ENCODE results near the gene COBL. TPM values are rescaled to one million over a fixed set of nuclear protein-coding genes. Genes with fewer than 3 reads are reported as not detected.

Gene COBL
- total and polyA plus RNA-seq, 10 of the 15 experiments (the other 5 are each of a cell fraction or from before 2014, with no cell fraction given), result 0.21 TPM; not detected in 9

DNA sequence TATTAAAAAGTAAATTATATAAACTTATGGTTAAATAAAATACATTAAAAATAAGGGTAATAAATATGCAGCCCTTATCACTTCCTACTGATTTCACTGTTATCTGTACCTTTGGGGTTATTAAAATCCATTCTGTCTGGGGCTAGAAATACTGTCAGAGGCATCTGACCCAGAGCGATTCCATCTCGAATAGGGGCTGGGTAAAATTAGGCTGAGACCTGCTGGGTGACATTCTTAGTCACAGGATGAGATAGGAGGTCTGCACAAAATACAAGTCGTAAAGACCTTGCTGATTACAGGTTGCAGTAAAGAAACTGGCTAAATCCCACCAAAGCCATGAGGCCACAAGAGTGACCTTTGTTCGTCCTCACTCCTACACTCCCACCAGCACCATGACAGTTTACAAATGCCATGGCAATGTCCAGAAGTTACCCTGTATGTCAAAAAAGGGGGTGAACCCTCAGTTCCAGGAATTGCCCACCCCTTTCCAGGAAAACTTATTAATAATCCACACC, 77.6 kb downstream of the COBL start:
- 22% methylated on average over 4 of the region's 4 CpGs for WGBS (ENCODE audit: insufficient coverage, insufficient replicate concordance, low lambda C conversion rate, missing lambda C conversion rate)
- Histone ChIP-seq H3K27ac (ENCODE audit: control insufficient read depth, insufficient read depth) (no peak overlapping the region), H3K9me3 (replicated peaks; ENCODE audit: control insufficient read depth, insufficient read depth, low read length) (no peaks in the 10 kb centered on the region), H3K9ac (ENCODE audit: control insufficient read depth, insufficient read depth, low read length) (no peak overlapping the region), H3K4me3 (no peak overlapping the region), H2AFZ (ENCODE audit: control insufficient read depth, low read depth, low read length) (no peak overlapping the region), H3K4me2 (ENCODE audit: control insufficient read depth, insufficient read depth) (no peak overlapping the region), H3K79me2 (ENCODE audit: control insufficient read depth, insufficient read depth, low read length) (no peaks in the 10 kb centered on the region), H4K20me1 (ENCODE audit: control insufficient read depth, insufficient read depth) (no peaks in the 10 kb centered on the region), H3K4me1 (ENCODE audit: control insufficient read depth, insufficient read depth, low read length) (no peaks in the 10 kb centered on the region), H3K27me3 (replicated peaks in 1 of 2; ENCODE audit: control insufficient read depth in 2 of 2, insufficient read depth in 2 of 2, low read length in 1 of 2) (no peaks in the 10 kb centered on the region; a peak in 1 of 4 replicates), H3K36me3 (ENCODE audit: control insufficient read depth in 2 of 2, insufficient read depth in 2 of 2, low read length in 1 of 2) (no peaks in the 10 kb centered on the region)
- no peak for TF ChIP-seq SREBF1 (IDR thresholded peaks at IDR 0.05; ENCODE audit: low read length)
- TF ChIP-seq KDM1A (IDR thresholded peaks at IDR 0.05; ENCODE audit: borderline replicate concordance), result no peak
- no peak for TF ChIP-seq NR2C2 (IDR thresholded peaks at IDR 0.05; ENCODE audit: borderline replicate concordance, control insufficient read depth, insufficient read length, low read depth)
- TF ChIP-seq LARP7 (IDR thresholded peaks at IDR 0.05), result no peak
- TF ChIP-seq, protein P1, sequence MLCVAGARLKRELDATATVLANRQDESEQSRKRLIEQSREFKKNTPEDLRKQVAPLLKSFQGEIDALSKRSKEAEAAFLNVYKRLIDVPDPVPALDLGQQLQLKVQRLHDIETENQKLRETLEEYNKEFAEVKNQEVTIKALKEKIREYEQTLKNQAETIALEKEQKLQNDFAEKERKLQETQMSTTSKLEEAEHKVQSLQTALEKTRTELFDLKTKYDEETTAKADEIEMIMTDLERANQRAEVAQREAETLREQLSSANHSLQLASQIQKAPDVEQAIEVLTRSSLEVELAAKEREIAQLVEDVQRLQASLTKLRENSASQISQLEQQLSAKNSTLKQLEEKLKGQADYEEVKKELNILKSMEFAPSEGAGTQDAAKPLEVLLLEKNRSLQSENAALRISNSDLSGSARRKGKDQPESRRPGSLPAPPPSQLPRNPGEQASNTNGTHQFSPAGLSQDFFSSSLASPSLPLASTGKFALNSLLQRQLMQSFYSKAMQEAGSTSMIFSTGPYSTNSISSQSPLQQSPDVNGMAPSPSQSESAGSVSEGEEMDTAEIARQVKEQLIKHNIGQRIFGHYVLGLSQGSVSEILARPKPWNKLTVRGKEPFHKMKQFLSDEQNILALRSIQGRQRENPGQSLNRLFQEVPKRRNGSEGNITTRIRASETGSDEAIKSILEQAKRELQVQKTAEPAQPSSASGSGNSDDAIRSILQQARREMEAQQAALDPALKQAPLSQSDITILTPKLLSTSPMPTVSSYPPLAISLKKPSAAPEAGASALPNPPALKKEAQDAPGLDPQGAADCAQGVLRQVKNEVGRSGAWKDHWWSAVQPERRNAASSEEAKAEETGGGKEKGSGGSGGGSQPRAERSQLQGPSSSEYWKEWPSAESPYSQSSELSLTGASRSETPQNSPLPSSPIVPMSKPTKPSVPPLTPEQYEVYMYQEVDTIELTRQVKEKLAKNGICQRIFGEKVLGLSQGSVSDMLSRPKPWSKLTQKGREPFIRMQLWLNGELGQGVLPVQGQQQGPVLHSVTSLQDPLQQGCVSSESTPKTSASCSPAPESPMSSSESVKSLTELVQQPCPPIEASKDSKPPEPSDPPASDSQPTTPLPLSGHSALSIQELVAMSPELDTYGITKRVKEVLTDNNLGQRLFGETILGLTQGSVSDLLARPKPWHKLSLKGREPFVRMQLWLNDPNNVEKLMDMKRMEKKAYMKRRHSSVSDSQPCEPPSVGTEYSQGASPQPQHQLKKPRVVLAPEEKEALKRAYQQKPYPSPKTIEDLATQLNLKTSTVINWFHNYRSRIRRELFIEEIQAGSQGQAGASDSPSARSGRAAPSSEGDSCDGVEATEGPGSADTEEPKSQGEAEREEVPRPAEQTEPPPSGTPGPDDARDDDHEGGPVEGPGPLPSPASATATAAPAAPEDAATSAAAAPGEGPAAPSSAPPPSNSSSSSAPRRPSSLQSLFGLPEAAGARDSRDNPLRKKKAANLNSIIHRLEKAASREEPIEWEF (IDR thresholded peaks at IDR 0.05; ENCODE audit: insufficient replicate concordance, low read depth, low read length), result no peak
- TF ChIP-seq POLR2AphosphoS5 (IDR thresholded peaks at IDR 0.05; ENCODE audit: low read length), result no peak
- TF ChIP-seq HDGF (IDR thresholded peaks at IDR 0.05), result no peak
- no peak for TF ChIP-seq TAF1 (IDR thresholded peaks at IDR 0.05; ENCODE audit: borderline replicate concordance, low read depth, low read length)
- no peak for TF ChIP-seq BRCA1 (IDR thresholded peaks at IDR 0.05; ENCODE audit: low read depth, low read length)
- TF ChIP-seq IRF4 (IDR thresholded peaks at IDR 0.05; ENCODE audit: low read depth, low read length), result no peak
- TF ChIP-seq BACH1 (IDR thresholded peaks at IDR 0.05; ENCODE audit: borderline replicate concordance), result no peak
- no peak for TF ChIP-seq WRNIP1 (IDR thresholded peaks at IDR 0.05; ENCODE audit: borderline replicate concordance, low read depth, low read length)
- no peak for TF ChIP-seq POU2F2 (IDR thresholded peaks at IDR 0.05; ENCODE audit: borderline replicate concordance, low read depth, low read length)
- ATAC-seq (no peak), DNase-seq (ENCODE audit: low read depth, low spot score) (no peak), FAIRE-seq (no peak)
- ChIA-PET CTCF (no interaction called here), RAD21 (ENCODE audit: unreplicated experiment) (no interaction called here), SMC1A (ENCODE audit: uncharacterized antibody, unreplicated experiment) (no interaction called here), POLR2A (interaction anchor here (0.6 kb wide), 1 partner anchor 420 kb away, joined by 4 read pairs; no protein-coding TSS in a partner anchor)
- in situ Hi-C loops (cut with MboI), result no loop called here
- BruUV-seq (replicated peaks), result no TSS peak
- intact Hi-C loops (cut with micrococcal nuclease; ENCODE audit: unreplicated experiment), result no loop called here

All from GM12878 (cell line).